Sigmoid colon (tissue), 4 donors: ENCODE data around the gene ARSD.

ENCODE experiments used
- CTCF ChIP-seq, 4 experiments: fragments of 450-650 bp in 3 of 4; fragments of 200-600 bp in 1 of 4; IDR thresholded peaks; one replicate each; pipeline ENCODE4 v1.5.1; 2016 to 2019; ENCODE audit warnings: antibody characterized with exemption in 4 of 4, mild to moderate bottlenecking in 3 of 4, moderate library complexity in 2 of 4
- POLR2A ChIP-seq, 2 donors: fragments of 450-650 bp; IDR thresholded peaks; one replicate each; pipeline ENCODE4 v1.6.1; 2016; ENCODE audit warnings: antibody characterized with exemption in 2 of 2, mild to moderate bottlenecking in 2 of 2, moderate library complexity in 2 of 2
- POLR2AphosphoS5 ChIP-seq, 4 donors: sonication (generic); formaldehyde crosslinking; IDR thresholded peaks; one replicate each; pipeline ENCODE4 v1.6.1; 2017; ENCODE audit warnings: antibody characterized with exemption in 4 of 4

DNA sequence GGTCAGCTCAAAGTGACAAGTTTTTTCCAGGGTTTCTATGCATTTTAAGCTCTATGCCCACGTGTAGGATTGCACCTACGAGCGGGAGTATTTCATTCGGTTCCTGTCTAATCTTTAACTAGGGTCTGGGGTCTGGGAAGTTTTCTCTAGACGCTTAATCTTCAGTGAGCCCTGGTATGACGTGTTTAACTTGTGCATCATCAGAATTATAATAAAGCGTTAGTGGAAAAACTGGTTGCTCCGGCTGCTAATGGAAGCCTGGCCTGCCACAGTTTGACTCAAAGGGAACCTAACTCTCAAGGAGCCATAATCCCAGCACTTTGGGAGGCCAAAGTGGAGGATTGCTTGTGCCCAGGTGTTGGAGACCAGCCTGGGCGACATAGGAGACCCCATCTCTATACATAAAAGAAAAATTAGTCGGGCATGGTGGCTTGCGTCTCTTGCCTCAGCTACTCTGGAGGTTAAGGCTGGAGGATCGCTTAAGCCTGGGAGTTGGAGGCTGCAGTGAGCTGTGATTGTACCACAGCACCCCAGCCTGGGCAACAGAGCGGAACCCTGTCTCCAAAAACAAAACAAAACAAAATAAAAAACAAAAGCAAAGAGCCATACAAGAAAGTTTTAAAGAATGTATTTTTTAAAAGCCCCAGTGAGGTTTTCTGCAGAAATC is 30.2 kb downstream of the ARSD start:
- TF ChIP-seq CTCF (IDR thresholded peaks at IDR 0.05) (no peak), POLR2A (IDR thresholded peaks at IDR 0.05) (no peak), POLR2AphosphoS5 (IDR thresholded peaks at IDR 0.05) (no peak)
